DOHH2 (cell line): Measurements from ENCODE around the gene STPG2.

Experiments used
- EZH2phosphoT487 ChIP-seq: fragments of 200-600 bp; sonication (generic); IDR thresholded peaks from 2 replicates; pipeline ENCODE4 v1.6.1; 2017; ENCODE audit warnings: borderline replicate concordance, mild to moderate bottlenecking, antibody characterized with exemption, low read length, moderate library complexity, mixed read lengths
- TF ChIP-seq, protein P1 (sequence below): fragments of 200-600 bp; sonication (generic); IDR thresholded peaks from one replicate; pipeline ENCODE4 v1.5.1; 2014; ENCODE audit warnings: antibody characterized with exemption, mild to moderate bottlenecking, low read depth, low read length; ENCODE audit not compliant: poor library complexity, severe bottlenecking

DNA sequence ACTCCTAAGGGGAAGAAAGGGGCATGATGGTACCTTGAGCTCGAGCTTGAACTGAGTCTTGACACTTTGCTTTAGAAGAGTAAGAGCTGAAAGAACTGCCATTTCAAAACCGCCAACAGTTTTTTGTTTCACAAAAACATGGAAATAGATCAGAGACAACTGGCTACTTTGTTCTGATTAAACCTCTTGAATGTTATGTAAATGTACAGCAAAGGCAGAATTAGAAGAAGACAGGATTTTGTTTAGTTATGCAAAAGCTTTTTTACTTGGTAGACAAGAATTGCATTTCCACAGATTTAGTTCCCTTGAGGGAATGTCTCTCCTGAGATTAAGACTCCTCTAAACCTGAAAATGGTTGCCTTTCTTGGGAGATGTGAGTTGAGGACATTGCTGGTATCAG, 33.3 kb upstream of the STPG2 start:
- TF ChIP-seq, protein P1, sequence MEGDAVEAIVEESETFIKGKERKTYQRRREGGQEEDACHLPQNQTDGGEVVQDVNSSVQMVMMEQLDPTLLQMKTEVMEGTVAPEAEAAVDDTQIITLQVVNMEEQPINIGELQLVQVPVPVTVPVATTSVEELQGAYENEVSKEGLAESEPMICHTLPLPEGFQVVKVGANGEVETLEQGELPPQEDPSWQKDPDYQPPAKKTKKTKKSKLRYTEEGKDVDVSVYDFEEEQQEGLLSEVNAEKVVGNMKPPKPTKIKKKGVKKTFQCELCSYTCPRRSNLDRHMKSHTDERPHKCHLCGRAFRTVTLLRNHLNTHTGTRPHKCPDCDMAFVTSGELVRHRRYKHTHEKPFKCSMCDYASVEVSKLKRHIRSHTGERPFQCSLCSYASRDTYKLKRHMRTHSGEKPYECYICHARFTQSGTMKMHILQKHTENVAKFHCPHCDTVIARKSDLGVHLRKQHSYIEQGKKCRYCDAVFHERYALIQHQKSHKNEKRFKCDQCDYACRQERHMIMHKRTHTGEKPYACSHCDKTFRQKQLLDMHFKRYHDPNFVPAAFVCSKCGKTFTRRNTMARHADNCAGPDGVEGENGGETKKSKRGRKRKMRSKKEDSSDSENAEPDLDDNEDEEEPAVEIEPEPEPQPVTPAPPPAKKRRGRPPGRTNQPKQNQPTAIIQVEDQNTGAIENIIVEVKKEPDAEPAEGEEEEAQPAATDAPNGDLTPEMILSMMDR: no peak
- no peak for TF ChIP-seq EZH2phosphoT487
